Mucosa of descending colon (tissue), 3 donors: ENCODE results near the gene CS. TPM values are rescaled to one million over a fixed set of nuclear protein-coding genes. Genes with fewer than 3 reads are reported as not detected.
"Not testable (repeated sequence)": the region's sequence is repeated elsewhere in the genome, so short reads cannot be mapped to it uniquely, and the experiment has no call there.

Source experiments
- ATAC-seq: fragments of 200-7000 bp; cut with Tn5 transposase; one replicate; pipeline ENCODE4 v1.9.1; 2020; ENCODE audit warnings: mild to moderate bottlenecking, moderate library complexity
- DNase-seq, 3 donors: peaks; one replicate each; pipeline ENCODE4 v3.0.0-alpha.2; 2020
- H3K36me3 ChIP-seq: fragments of 200-600 bp; one replicate; pipeline ENCODE4 v1.8.0; 2021; ENCODE audit warnings: low read depth, mild to moderate bottlenecking
- H3K4me1 ChIP-seq: fragments of 200-600 bp; one replicate; pipeline ENCODE4 v1.8.0; 2021; ENCODE audit warnings: low read depth, mild to moderate bottlenecking
- H3K4me3 ChIP-seq: fragments of 200-600 bp; one replicate; pipeline ENCODE4 v1.8.0; 2021; ENCODE audit warnings: mild to moderate bottlenecking
- H3K9me3 ChIP-seq: fragments of 200-600 bp; one replicate; pipeline ENCODE4 v1.8.0; 2021; ENCODE audit warnings: mild to moderate bottlenecking
- CTCF ChIP-seq: fragments of 200-600 bp; IDR thresholded peaks from one replicate; pipeline ENCODE4 v1.8.0; 2022; ENCODE audit warnings: antibody characterized with exemption, mild to moderate bottlenecking
- intact Hi-C, 2 donors: fragments of 100-400 bp; cut with DNase I in 1 of 2; cut with micrococcal nuclease in 1 of 2; formaldehyde crosslinking; loops; one replicate each; pipeline versions ENCODE4 v1.11.0 to v1.11.1; 2022; cut with DNase I, micrococcal nuclease
- total RNA-seq, 3 donors: library from RNA; stranded (reverse); fragmentation: NEBNext Ultra II Directional in 2 of 3; extraction: Animal tissue kit (Norgen Biotek cat#: 25700) in 2 of 3; gene quantifications; one replicate each; pipeline versions ENCODE4 v1.2.1 to v1.2.4, GENCODE V29; 2021 to 2023
- donor health status: DM: no; HTN: no; CAD: no; lungs with moderate emphysema.
- donor health status: DM: no; HTN: no; CAD: no.
- donor health status: DM: no; HTN: yes; CAD: no.

The CS gene
- total RNA-seq, 3 donors from 2014 or later = 261 to 344 (median 332) TPM

DNA sequence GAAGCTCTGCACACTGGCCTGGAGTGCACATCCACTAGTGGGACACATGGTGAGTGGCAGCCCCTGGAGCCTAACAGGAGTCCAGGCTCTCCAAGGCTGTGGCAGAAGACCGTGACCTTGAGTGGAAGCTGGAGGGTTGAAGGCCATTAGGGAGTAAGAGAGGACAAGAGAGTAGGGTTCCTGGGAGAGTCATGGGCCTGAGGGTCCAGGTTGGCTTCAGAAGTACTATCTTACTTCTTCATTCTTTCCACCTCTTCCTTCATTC is 39.0 kb upstream of the CS start:
- Histone ChIP-seq H3K4me3 (no peak overlapping the region), H3K36me3 (no peaks in the 10 kb centered on the region), H3K4me1 (no peaks in the 10 kb centered on the region), H3K9me3 (no peaks in the 10 kb centered on the region)
- intact Hi-C loops = no loop called here
- DNase-seq (no peak), ATAC-seq (peak; percentile 9)
- TF ChIP-seq CTCF = no peak

DNA sequence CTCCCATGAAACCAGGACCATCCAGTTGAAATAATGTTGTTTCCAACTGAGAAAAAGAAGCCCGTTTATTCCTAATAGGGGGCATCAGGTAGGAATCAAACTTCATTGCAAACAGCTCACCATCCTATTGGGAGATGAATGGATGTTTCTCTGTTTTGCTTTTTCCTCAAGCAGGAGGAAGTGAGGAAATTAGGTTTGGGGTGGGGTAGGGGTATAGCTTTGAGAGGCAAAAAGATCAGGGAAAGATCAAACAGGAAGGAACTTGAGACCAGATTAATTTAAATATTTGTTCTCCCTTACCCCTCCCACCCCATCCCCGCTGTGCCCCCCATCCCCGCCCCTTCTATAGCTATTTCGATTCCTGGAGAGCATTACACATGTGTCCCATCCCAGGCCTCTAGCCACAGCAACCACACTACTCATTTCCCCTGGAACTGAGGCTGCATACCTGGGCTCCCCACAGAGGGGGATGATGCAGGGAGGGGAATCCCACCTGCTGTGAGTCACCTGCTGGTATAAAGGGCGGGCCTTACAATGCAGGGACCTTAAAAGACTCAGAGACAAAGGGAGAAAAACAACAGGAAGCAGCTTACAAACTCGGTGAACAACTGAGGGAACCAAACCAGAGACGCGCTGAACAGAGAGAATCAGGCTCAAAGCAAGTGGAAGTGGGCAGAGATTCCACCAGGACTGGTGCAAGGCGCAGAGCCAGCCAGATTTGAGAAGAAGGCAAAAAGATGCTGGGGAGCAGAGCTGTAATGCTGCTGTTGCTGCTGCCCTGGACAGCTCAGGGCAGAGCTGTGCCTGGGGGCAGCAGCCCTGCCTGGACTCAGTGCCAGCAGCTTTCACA is 38.4 kb upstream of the CS start, which contains the start of gene IL23A:
IL23A (plus strand) TSS at position 577 of the 850 bp plus-strand sequence; CDS start at position 738, 161 bp downstream.
- DNase-seq = peak in 1 of 3 donors; percentile 24

GRCh38 chr12:56337753-56338251 is 37.7 kb upstream of the CS start:
- intact Hi-C loops = no loop called here
- ATAC-seq (no peak), DNase-seq (no peak)
- H3K9me3 ChIP-seq = no peaks in the 10 kb centered on the region
- no peaks in the 10 kb centered on the region for H3K36me3 ChIP-seq
- TF ChIP-seq CTCF = no peak
- no peak overlapping the region for H3K4me3 ChIP-seq
- peaks cover 3% of the 10 kb centered on the region for H3K4me1 ChIP-seq

More for the DNA sequence above, 38.4 kb upstream of the CS start, which contains the start of gene IL23A:
- no peak within 1 kb of the TSS for H3K4me3 ChIP-seq
- no peaks in the 10 kb centered on the region for H3K9me3 ChIP-seq
- TF ChIP-seq CTCF = no peak
- peak; percentile 16 for ATAC-seq
- H3K4me1 ChIP-seq = no peaks in the 10 kb centered on the region
- intact Hi-C loops = no loop called here
- no peaks in the 10 kb centered on the region for H3K36me3 ChIP-seq

GRCh38 chr12:56336361-56337167 is 36.4 kb upstream of the CS start:
- no peak overlapping the region for H3K4me3 ChIP-seq
- intact Hi-C loops = no loop called here
- H3K36me3 ChIP-seq = no peaks in the 10 kb centered on the region
- peaks cover 4% of the 10 kb centered on the region for H3K4me1 ChIP-seq
- no peaks in the 10 kb centered on the region for H3K9me3 ChIP-seq
- ATAC-seq (no peak), DNase-seq (peak in 1 of 3 donors; percentile 14)
- TF ChIP-seq CTCF = no peak

DNA sequence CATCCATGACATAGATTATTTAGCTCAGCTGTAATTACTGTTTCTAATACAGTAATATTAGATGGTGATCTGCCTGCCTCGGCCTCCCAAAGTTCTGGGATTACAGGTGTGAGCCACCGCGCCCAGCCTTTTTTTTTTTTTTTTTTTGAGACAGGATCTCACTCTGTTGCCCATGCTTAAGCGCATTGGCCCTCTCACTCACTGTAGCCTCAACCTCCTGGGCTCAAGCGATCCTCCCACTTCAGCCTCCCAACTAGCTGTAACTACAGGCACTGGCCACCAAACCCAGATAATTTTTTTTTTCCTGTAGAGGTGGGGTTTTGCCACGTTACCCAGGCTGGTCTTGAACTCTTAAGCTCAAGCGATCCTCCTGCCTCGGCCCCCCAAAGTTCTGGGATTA is 35.4 kb upstream of the CS start:
- intact Hi-C loops = not testable (repeated sequence)

GRCh38 chr12:56334490-56334793 is 34.3 kb upstream of the CS start:
- intact Hi-C loops = no loop called here
- Histone ChIP-seq H3K4me3 (peak overlapping the region; percentile 30), H3K4me1 (peaks cover 4% of the 10 kb centered on the region), H3K36me3 (no peaks in the 10 kb centered on the region), H3K9me3 (no peaks in the 10 kb centered on the region)
- TF ChIP-seq CTCF = no peak
- no peak for DNase-seq
- ATAC-seq = no peak

More for the DNA sequence above, 35.4 kb upstream of the CS start:
- H3K9me3 ChIP-seq, H3K36me3 ChIP-seq, ATAC-seq, H3K4me1 ChIP-seq, H3K4me3 ChIP-seq, DNase-seq: not testable (repeated sequence)
